Measurements from ENCODE around the gene KHDC4.

- no peak for TF ChIP-seq CTCF (conservative IDR thresholded peaks at IDR 0.05)
- TF ChIP-seq EZH2 (IDR thresholded peaks at IDR 0.05; ENCODE audit: low read depth) = no peak
Measured at GRCh38 chr1:155864393-155864792, 69.8 kb downstream of the KHDC4 start.

Measured in PC-9 (cell line).